ENCODE data around the gene ARRB2. TPM values are rescaled to one million over a fixed set of nuclear protein-coding genes. Genes with fewer than 3 reads are reported as not detected.
"Not testable (repeated sequence)": the region's sequence is repeated elsewhere in the genome, so short reads cannot be mapped to it uniquely, and the experiment has no call there.

ARRB2 gene
- total RNA-seq, 1 donor from 2014 or later: 28.1 TPM

- no peak overlapping the region for H3K27ac ChIP-seq (replicated peaks)
- no peaks in the 10 kb centered on the region for H3K4me1 ChIP-seq
- intact Hi-C loops (cut with micrococcal nuclease): no loop called here
- DNase-seq: no peak
- H3K36me3 ChIP-seq: peaks cover 24% of the 10 kb centered on the region
- no peaks in the 10 kb centered on the region for H3K9me3 ChIP-seq (replicated peaks)
- no peaks in the 10 kb centered on the region for H3K27me3 ChIP-seq (ENCODE audit: low read depth)
- no peak overlapping the region for H3K4me3 ChIP-seq
- TF ChIP-seq, protein P1, sequence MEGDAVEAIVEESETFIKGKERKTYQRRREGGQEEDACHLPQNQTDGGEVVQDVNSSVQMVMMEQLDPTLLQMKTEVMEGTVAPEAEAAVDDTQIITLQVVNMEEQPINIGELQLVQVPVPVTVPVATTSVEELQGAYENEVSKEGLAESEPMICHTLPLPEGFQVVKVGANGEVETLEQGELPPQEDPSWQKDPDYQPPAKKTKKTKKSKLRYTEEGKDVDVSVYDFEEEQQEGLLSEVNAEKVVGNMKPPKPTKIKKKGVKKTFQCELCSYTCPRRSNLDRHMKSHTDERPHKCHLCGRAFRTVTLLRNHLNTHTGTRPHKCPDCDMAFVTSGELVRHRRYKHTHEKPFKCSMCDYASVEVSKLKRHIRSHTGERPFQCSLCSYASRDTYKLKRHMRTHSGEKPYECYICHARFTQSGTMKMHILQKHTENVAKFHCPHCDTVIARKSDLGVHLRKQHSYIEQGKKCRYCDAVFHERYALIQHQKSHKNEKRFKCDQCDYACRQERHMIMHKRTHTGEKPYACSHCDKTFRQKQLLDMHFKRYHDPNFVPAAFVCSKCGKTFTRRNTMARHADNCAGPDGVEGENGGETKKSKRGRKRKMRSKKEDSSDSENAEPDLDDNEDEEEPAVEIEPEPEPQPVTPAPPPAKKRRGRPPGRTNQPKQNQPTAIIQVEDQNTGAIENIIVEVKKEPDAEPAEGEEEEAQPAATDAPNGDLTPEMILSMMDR (IDR thresholded peaks at IDR 0.05; ENCODE audit: borderline replicate concordance): no peak
Measured at GRCh38 chr17:4690745-4691144, 19.7 kb upstream of the ARRB2 start.

DNA sequence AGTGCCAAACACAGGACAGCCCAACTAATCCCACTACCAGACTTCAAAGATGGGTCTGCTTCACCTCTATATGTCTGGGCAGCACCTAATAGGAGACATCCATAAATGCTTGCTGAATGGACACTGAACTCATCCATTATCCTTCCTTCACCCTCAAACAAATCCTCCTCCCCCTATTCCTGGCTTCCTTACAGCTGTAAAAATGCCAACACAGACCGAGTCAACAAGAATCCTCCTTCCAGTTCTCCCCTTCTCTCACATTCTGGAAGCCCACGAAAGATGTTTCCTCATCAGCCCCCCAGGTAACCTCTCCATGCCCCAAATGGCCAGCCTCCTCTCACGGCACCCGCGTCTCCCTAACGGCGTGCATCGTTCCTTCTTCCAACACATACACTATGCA lies 18.7 kb upstream of the ARRB2 start:
- H3K27ac ChIP-seq (replicated peaks): no peak overlapping the region
- no peaks in the 10 kb centered on the region for H3K27me3 ChIP-seq (ENCODE audit: low read depth)
- intact Hi-C loops (cut with micrococcal nuclease): no loop called here
- H3K4me1 ChIP-seq: no peaks in the 10 kb centered on the region
- no peak overlapping the region for H3K4me3 ChIP-seq
- no peaks in the 10 kb centered on the region for H3K9me3 ChIP-seq (replicated peaks)
- peaks cover 24% of the 10 kb centered on the region for H3K36me3 ChIP-seq
- TF ChIP-seq, protein P1 (IDR thresholded peaks at IDR 0.05; ENCODE audit: borderline replicate concordance): no peak
- DNase-seq: no peak

DNA sequence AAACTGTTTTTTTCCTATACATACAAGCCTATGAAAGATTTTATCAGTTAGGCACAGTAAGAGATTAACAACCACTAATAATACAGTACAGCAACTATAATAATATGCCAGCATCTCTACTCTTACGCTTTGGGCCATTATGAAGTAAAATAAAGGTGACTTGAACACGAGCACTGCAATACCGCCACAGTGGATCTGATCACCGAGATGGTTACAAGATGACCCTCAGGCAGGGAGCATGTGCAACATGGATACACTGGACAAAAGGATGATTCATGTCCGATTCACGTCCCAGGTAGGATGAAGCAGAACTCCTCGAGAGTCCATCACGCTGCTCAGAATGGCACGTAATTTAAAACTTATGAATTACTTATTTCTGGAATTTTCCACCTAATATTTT lies 17.0 kb upstream of the ARRB2 start:
- TF ChIP-seq, protein P1 (IDR thresholded peaks at IDR 0.05; ENCODE audit: borderline replicate concordance): no peak
- no peak for DNase-seq
- Histone ChIP-seq H3K27ac (replicated peaks) (no peak overlapping the region), H3K4me3 (no peak overlapping the region), H3K9me3 (replicated peaks) (no peaks in the 10 kb centered on the region), H3K36me3 (peaks cover 25% of the 10 kb centered on the region), H3K27me3 (ENCODE audit: low read depth) (no peaks in the 10 kb centered on the region), H3K4me1 (no peaks in the 10 kb centered on the region)
- intact Hi-C loops (cut with micrococcal nuclease): no loop called here

GRCh38 chr17:4696437-4696805 lies 14.0 kb upstream of the ARRB2 start:
- Histone ChIP-seq H3K27me3 (ENCODE audit: low read depth) (no peaks in the 10 kb centered on the region), H3K4me3 (no peak overlapping the region), H3K27ac (replicated peaks) (no peak overlapping the region), H3K4me1 (no peaks in the 10 kb centered on the region), H3K9me3 (replicated peaks) (no peaks in the 10 kb centered on the region), H3K36me3 (peaks cover 5% of the 10 kb centered on the region)
- DNase-seq: no peak
- TF ChIP-seq, protein P1 (IDR thresholded peaks at IDR 0.05; ENCODE audit: borderline replicate concordance): no peak
- intact Hi-C loops (cut with micrococcal nuclease): no loop called here

GRCh38 chr17:4699401-4700056 lies 10.9 kb upstream of the ARRB2 start:
- H3K27me3 ChIP-seq (ENCODE audit: low read depth); H3K4me3 ChIP-seq; H3K27ac ChIP-seq (replicated peaks); DNase-seq; H3K9me3 ChIP-seq (replicated peaks); intact Hi-C loops (cut with micrococcal nuclease); H3K36me3 ChIP-seq: not testable (repeated sequence)
- H3K4me1 ChIP-seq: peaks cover 20% of the 10 kb centered on the region

- Histone ChIP-seq H3K9me3 (replicated peaks) (no peaks in the 10 kb centered on the region), H3K4me1 (peaks cover 22% of the 10 kb centered on the region), H3K36me3 (peaks cover 5% of the 10 kb centered on the region), H3K4me3 (no peak overlapping the region), H3K27me3 (ENCODE audit: low read depth) (no peaks in the 10 kb centered on the region), H3K27ac (replicated peaks) (no peak overlapping the region)
- no peak for DNase-seq
- TF ChIP-seq, protein P1 (IDR thresholded peaks at IDR 0.05; ENCODE audit: borderline replicate concordance): no peak
- intact Hi-C loops (cut with micrococcal nuclease): no loop called here
Measured at GRCh38 chr17:4701116-4701515, 9.3 kb upstream of the ARRB2 start.
